Colon (tissue), 2 donors: ENCODE measurements around the gene RBM20.

ENCODE experiments used
- FAIRE-seq: peaks from 2 replicates; lab custom pipeline; 2012; peaks lifted over from hg19 to GRCh38; lab: Jason Lieb, UNC
- donor health status: control.
- donor health status: control.

Gene RBM20

DNA sequence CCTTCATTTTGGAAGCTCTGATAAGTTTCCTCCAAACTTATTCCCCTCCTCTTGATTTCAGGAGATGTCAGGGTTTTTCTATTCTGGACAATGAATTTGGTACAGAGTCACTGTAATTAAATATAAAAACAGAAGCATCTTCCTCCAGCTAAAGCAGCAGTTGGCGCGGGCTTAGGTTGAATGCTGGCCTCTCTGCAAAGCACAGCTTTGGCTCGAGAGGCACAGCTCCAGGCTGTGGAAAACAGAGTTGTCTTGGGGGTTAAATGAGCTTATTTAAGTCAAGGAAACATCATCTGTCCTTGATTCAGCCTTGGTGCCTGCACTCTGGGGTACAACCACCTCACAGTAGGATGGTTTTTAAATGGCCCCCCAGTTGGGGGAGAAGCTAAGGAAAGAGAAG, 192.6 kb downstream of the RBM20 start:
- FAIRE-seq = no peak

DNA sequence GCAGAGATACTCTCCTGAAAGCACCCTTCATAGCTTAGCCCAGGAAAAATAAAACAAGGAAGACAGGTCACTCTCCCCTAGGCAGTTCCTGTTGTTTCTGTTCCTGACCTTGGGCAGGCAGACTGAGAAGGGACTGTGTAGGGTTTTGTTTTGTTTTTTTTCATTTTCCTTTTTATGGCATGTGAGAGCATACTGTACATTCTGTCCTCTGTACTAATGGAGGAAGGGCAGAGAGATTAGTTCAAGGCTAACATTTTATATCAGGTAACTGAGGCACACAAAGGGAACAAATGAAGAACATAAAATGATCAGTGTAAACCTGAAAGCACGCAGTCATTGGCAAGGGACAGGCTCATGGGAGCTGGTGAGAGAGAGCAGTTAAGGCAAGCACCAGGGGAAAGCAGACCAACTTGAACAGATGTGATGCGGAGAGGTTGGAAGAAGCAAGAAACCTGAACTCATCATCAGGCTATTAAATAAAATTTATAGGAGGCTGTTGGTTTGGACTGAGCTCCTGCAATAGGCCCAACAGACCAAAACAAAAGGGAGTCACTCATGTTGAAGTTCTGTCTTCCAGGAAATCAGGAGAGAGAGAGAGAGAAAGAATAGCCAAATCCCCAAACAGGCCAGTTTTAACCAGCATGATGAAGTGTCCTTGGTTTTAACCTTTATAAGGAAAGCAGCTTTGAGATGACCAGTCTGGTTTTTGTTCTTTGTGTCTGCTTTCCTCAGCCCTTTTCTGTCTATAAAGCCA, 193.5 kb downstream of the RBM20 start:
- FAIRE-seq = no peak

- no peak for FAIRE-seq
These were observed 196.2 kb downstream of the RBM20 start for GRCh38 chr10:110840225-110840922.

DNA sequence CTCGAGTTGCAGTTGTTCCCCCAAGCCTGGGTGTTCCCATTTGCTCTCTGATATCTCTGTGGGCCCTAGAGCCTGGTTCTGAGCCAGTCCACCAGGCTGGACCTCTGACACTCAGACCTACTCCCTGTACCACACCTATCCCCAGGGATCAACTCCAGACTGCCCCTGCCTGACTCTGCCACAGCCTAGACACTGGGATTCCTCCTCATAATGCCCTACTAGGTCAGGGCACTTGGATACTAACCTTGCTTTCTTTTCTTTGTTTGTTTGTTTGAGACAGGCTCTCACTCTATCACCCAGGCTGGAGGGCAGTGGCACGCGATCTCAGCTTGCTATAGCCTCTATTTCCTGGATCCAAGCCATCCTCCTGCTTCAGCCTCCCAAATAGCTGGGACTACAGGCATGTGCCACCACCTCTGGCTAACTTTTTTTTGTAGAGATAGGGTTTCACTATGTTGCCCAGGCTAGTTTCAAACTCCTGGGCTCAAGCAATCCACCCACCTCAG, 196.8 kb downstream of the RBM20 start:
- FAIRE-seq = no peak

DNA sequence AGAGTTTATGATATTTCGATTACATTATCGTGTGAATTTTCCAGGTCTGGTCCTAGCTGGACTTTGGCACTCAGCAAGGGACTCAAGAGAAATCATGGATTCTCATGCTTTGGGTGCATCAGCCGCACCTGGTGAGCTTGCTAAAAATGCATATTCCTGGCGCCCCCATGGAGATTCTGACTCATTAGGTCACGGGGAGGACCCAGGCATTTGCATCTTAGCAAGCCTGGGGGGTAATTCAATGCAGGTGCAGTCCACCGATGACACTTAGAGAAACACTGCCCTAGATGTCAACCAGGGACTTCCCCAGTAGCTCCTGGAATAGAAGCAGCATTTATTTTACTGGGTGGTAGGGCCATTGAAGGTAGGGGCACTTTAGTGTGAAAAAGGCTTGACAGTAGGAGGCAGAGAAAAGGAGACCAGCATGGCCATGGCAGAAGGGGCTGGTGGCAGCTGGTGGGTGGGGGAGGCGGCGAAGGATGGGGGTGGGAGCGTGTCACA, 197.7 kb downstream of the RBM20 start:
- no peak for FAIRE-seq

DNA sequence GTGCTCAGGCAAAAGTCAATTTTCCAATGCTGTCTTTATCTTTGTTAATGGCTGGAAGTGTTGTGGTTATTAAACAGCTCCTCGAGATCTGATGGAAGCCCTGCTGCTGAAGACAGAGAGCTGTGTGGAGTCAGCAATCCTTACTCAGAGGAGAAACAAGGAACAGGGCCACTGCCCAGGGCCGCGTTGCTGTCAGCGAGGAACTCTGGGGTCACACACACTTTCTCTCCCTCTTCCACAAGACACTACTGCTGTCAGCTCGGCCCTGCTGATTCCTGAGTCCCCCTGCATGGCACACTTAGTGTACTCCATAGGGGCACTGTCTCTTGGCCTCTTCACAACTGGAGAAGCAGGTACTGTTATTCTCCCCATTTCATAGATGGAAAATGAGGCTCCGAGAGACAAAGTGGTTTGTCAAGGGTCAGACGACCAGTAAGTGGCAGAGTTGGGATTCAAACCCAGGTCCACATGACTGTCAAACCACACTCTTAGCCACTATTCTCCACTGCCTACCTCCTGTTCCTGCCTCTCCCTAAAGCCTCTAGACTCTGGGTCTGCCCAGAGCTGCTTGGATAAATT, 198.3 kb downstream of the RBM20 start:
- FAIRE-seq = no peak

- no peak for FAIRE-seq
These were observed 198.9 kb downstream of the RBM20 start for GRCh38 chr10:110843031-110843430.

DNA sequence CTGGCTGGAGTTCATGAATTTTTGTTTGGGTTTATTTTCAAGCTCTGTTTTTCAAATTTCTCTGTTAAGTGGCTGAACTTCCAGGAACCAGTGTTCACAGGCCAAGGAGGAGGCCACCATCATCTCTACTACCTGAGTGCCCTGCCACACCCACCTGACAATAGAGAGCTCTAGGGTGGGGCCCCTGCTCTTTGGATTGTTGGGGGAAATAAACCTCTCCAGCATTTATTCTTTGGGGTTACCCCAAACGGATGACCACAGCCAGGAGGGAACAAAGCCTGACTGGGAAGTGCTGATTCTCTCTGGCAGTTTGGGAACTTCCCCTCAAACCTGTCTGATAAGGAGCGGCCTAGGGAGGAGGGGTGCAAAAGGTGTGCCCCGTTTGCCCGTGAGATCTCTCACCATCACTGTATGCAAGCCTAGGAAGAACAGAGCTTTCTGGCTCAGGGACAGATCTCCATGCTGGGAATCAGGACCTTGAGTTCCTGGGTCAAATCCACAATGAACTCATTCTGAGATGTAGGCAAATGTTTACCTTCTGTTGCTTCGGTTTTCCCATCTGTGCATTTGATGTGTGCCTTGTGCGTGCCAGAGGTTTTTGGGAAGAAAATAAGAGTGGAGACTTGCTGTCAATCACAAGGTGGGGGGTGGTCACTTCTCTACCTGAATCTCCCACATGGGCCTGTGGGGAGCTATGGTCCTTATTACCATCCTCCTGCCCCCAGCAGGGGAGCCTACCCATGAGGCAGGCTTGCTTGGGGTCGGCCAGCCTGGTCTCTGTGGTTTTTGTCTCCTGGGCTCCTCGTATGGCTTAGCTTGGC, 199.9 kb downstream of the RBM20 start:
- no peak for FAIRE-seq

DNA sequence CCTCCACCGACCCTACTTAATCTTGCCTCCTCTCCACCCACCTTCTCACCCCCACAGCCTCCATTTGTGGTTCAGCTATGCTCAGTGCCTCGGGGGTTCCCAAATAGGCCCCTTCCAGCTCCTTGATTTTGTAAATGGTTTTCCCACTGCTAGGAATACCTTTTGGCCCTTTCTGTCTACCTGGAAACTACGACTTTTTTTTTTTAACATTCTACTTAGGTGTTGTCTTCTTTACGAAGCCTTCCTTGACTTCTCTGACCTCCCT, 200.4 kb downstream of the RBM20 start:
- no peak for FAIRE-seq

DNA sequence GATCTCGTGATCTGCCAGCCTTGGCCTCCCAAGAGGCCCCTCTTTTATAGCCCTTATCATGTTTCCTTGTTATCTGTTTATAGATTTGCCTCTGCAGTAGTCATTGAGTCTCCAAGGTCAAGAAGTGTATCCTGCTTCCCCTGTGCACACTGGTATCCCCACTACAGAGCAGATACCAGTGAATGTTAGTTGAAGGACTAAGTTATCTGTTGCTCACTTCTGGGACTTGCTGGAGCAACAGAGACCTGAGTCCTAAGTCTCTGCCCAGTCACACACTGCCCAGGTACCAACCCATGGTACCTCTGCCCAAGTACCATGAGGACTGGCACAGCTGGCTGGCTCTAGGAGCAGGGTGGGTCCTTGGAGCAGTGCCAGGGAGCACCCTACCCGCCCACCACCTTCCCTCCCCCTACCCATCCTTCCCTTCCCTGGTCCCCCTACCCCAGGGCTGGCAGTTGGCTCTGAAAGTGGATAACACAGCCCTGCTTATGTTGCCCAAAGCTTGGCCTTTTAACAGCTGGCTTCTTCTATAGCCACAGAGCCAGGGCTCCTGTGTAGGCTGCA, 201.1 kb downstream of the RBM20 start:
- FAIRE-seq = no peak

DNA sequence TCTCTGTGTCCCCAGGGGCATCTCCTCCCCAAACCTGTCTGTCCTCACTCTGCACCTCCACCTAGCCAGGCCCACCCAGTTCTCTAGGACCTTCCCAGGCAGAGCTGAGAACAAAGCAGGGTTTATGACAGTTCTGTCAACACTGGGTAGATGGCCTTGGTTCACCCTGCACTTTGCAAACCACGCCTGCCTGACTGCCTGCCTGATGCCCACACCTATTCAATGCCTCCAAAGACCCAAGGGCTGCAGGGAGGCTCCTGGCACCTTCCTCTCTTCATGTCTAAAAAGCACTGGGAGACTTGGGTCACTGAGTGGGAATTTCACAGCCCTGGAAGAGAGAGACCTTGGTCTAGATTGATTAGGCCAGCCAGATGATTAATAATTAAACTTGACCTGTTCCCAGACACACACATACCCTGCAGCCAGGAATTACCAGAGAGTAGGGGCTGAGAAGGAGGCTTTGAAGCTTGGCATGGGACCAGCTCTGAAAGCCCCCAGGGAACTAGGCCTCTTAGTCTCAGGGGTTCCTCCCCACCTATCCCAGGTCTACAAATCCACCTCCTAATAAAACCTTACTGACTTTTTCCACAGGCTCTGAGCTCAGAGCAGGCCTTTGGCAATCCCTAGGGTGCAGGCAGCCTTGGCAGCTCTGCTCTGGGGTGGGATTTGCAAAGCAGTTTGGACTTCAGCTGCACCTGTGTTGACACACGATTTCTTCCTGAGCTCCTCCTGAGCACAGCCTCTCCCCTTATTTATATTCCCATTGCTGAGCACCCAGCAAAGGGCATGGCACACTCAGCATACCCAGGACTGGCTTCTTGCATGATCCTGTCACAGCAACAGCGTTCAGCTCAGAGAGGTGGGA, 201.9 kb downstream of the RBM20 start:
- no peak for FAIRE-seq

DNA sequence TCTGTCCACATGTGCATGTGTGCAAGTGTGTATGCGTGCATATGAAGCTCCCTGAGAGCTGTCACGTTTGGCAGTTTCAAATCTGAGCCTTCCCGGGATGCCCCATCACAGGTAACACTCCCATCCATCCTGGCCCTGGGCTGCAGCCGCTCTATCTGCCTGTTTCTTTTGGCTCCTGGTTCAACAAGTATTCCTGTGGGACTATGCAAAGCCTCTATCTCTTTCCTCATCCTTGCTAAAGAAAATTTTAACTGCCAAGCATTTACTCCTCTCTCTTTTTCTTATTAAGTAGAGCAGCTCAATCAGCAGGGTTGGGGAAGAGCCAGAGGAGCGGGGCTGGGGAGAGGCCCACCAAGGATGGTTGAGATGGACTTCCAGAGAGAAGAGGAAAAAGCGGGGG, 203.2 kb downstream of the RBM20 start:
- no peak for FAIRE-seq

DNA sequence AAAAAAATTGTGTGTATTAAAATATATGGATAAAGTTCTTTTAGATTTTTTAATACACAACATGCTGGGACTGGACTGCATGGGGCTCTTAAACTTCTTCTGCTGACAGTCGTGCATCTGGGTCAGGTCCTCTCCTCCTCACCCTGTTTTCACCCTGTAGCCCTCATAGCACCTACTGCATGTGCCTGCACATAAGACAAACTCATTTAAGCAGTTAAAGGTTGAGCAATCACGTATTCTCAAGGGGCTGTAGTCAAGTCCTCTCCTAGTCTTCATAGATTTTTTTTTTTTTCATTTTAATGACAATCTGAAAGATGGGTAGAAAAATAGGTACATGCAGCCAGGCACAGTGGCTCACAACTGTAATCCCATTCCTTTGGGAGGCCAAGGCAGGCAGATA, 204.0 kb downstream of the RBM20 start:
- no peak for FAIRE-seq

DNA sequence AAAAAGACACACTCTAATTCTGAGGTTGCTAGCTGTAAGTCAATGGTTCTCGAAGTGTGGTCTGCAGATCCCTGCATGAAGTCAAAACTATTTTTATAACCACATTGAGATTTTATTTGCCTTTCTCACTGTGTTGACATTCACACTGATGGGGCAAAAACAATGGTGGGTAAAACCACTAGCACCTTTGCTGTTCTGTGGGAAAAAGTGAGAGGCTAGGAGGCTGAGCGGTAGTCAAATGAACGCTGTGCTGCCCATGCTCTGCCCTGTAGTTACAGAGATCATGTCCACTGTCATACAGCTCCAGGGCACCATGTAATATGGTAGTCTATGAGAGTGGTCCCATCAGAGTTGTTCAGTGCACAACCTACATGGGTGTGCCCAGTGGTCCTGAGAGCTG, 206.0 kb downstream of the RBM20 start:
- no peak for FAIRE-seq

GRCh38 chr10:110851020-110851612, 207.0 kb downstream of the RBM20 start:
- no peak for FAIRE-seq

GRCh38 chr10:110852255-110852896, 208.2 kb downstream of the RBM20 start:
- no peak for FAIRE-seq

GRCh38 chr10:110852947-110853346, 208.8 kb downstream of the RBM20 start:
- FAIRE-seq = no peak

GRCh38 chr10:110853921-110854605, 209.9 kb downstream of the RBM20 start:
- no peak for FAIRE-seq
